CD8-positive, alpha-beta memory T cell (primary cell): ENCODE data around the gene SHLD3. TPM values are rescaled to one million over a fixed set of nuclear protein-coding genes. Genes with fewer than 3 reads are reported as not detected.
"Not testable (repeated sequence)": the region's sequence is repeated elsewhere in the genome, so short reads cannot be mapped to it uniquely, and the experiment has no call there.

Source experiments
- CTCF ChIA-PET: fragments of 350-600 bp; sonication (Branson Sonifier 250); formaldehyde crosslinking; loops from one replicate; lab custom pipeline; 2021; ENCODE audit warnings: antibody characterized with exemption; lab: Charles Lee
- POLR2A ChIA-PET: fragments of 350-600 bp; sonication (Branson Sonifier 250); formaldehyde crosslinking; loops from one replicate; lab custom pipeline; 2021; ENCODE audit warnings: antibody characterized with exemption; lab: Charles Lee
- DNase-seq, 5 donors: peaks; one replicate each; pipeline versions ENCODE4 v3.0.0 to v3.0.0-alpha.2; 2020 to 2022; ENCODE audit warnings: mixed read lengths in 1 of 5
- H3K27ac ChIP-seq: one replicate; pipeline ENCODE4 v1.7.0; 2013; ENCODE audit warnings: low read depth, mild to moderate bottlenecking, low read length, moderate library complexity
- H3K27me3 ChIP-seq: 2 replicates; pipeline ENCODE4 v1.7.0; 2013; ENCODE audit warnings: low read length, mild to moderate bottlenecking; ENCODE audit not compliant: insufficient read depth, poor library complexity, severe bottlenecking
- H3K36me3 ChIP-seq: 2 replicates; pipeline ENCODE4 v1.7.0; 2013; ENCODE audit warnings: mild to moderate bottlenecking, low read length, moderate library complexity; ENCODE audit not compliant: insufficient read depth
- H3K4me1 ChIP-seq: 2 replicates; pipeline ENCODE4 v1.7.0; 2013; ENCODE audit warnings: mild to moderate bottlenecking, low read length, moderate library complexity; ENCODE audit not compliant: insufficient read depth
- H3K4me3 ChIP-seq: 2 replicates; pipeline ENCODE4 v1.7.0; 2013; ENCODE audit warnings: mild to moderate bottlenecking, low read length
- H3K9me3 ChIP-seq: 2 replicates; pipeline ENCODE4 v1.7.0; 2013; ENCODE audit warnings: mild to moderate bottlenecking, low read length
- H3K27ac Mint-ChIP-seq, 8 donors: one replicate each; pipeline ENCODE4 v1.8.0; 2020 to 2021; ENCODE audit warnings: mixed read lengths in 8 of 8, mild to moderate bottlenecking in 6 of 8, inconsistent platforms in 3 of 8, moderate library complexity in 3 of 8
- H3K27me3 Mint-ChIP-seq, 2 donors: one replicate each; pipeline ENCODE4 v1.8.0; 2020 to 2021; ENCODE audit warnings: mixed read lengths in 2 of 2, mild to moderate bottlenecking in 1 of 2, moderate library complexity in 1 of 2
- H3K36me3 Mint-ChIP-seq, 3 donors: one replicate each; pipeline ENCODE4 v1.8.0; 2020 to 2021; ENCODE audit warnings: mixed read lengths in 3 of 3, inconsistent platforms in 1 of 3, mild to moderate bottlenecking in 1 of 3
- H3K4me1 Mint-ChIP-seq, 3 donors: one replicate each; pipeline ENCODE4 v1.8.0; 2020 to 2021; ENCODE audit warnings: mixed read lengths in 3 of 3, inconsistent platforms in 1 of 3, mild to moderate bottlenecking in 1 of 3
- H3K4me3 Mint-ChIP-seq, 7 donors: one replicate each; pipeline ENCODE4 v1.8.0; 2020 to 2021; ENCODE audit warnings: mixed read lengths in 7 of 7, mild to moderate bottlenecking in 6 of 7, moderate library complexity in 4 of 7, inconsistent platforms in 2 of 7
- H3K9me3 Mint-ChIP-seq, 5 donors: one replicate each; pipeline ENCODE4 v1.8.0; 2020 to 2022; ENCODE audit warnings: mixed read lengths in 5 of 5, mild to moderate bottlenecking in 3 of 5, moderate library complexity in 2 of 5, inconsistent platforms in 1 of 5
- polyA plus RNA-seq: library from polyadenylated mRNA; unstranded; fragments of 300-500 nt; fragmentation: Illumina TruSeq; gene quantifications from one replicate; pipeline ENCODE4 v1.2.3, GENCODE V29; 2021
- total RNA-seq, 2 experiments: library from RNA; stranded (reverse); gene quantifications; one replicate each; pipeline ENCODE4 v1.2.3, GENCODE V29; 2021

The SHLD3 gene
- total and polyA plus RNA-seq, 3 experiments from 2014 or later: 4.2 to 8.5 (median 8.2) TPM

GRCh38 chr5:65621961-65622360 lies 2.9 kb upstream of the SHLD3 start:
- H3K9me3 ChIP-seq, H3K9me3 Mint-ChIP-seq, CTCF ChIA-PET, H3K27me3 ChIP-seq, H3K27me3 Mint-ChIP-seq, H3K36me3 ChIP-seq, H3K27ac ChIP-seq, POLR2A ChIA-PET, H3K4me3 ChIP-seq, DNase-seq: not testable (repeated sequence)
- Mint-ChIP-seq H3K27ac (peak overlapping the region in 1 of 8 donors; percentile 100), H3K4me1 (peaks cover 48 to 69% (median 64%) of the 10 kb centered on the region in 3 donors), H3K4me3 (peak overlapping the region in 6 of 7 donors; percentile 19 to 100 (median 98)), H3K36me3 (peaks cover 0 to 34% (median 3%) of the 10 kb centered on the region in 3 donors)
- peaks cover 42% of the 10 kb centered on the region for H3K4me1 ChIP-seq

- H3K27ac Mint-ChIP-seq: peak overlapping the region; percentile 95 to 100 (median 98)
- peak overlapping the region; percentile 97 to 100 (median 99) for H3K4me3 Mint-ChIP-seq
- CTCF ChIA-PET: interaction anchor here (0.8 kb wide), 1 partner anchor 303 kb away, joined by 3 read pairs; the partner anchor contains the start of gene ERBIN
- H3K27me3 Mint-ChIP-seq: peaks cover 0 to 3% of the 10 kb centered on the region in 2 donors
- H3K36me3 Mint-ChIP-seq: peaks cover 0 to 32% (median 3%) of the 10 kb centered on the region in 3 donors
- POLR2A ChIA-PET: interaction anchor here (0.6 to 3.8 kb wide), 3 partner anchors 61 to 379 kb away, joined by 3 to 42 read pairs (median 3); partner anchors contain the start of genes CENPK, NLN, PPWD1 and SGTB
- peaks cover 42% of the 10 kb centered on the region for H3K4me1 ChIP-seq
- peak overlapping the region; percentile 62 for H3K4me3 ChIP-seq
- peak overlapping the region; percentile 91 for H3K27ac ChIP-seq
- no peaks in the 10 kb centered on the region for H3K27me3 ChIP-seq
- no peaks in the 10 kb centered on the region for H3K9me3 ChIP-seq
- H3K36me3 ChIP-seq: no peaks in the 10 kb centered on the region
- H3K4me1 Mint-ChIP-seq: peaks cover 50 to 70% (median 61%) of the 10 kb centered on the region in 3 donors
- DNase-seq: no peak
- H3K9me3 Mint-ChIP-seq: no peaks in the 10 kb centered on the region
These were observed 1.3 kb upstream of the SHLD3 start for GRCh38 chr5:65623482-65623881.

- Histone ChIP-seq H3K36me3 (no peaks in the 10 kb centered on the region), H3K4me1 (peaks cover 36% of the 10 kb centered on the region), H3K27me3 (no peaks in the 10 kb centered on the region), H3K4me3 (peak within 1 kb of the TSS; percentile 62), H3K9me3 (no peaks in the 10 kb centered on the region), H3K27ac (peak within 1 kb of the TSS; percentile 91)
- ChIA-PET POLR2A (interaction anchor here (0.6 to 3.8 kb wide), 3 partner anchors 61 to 378 kb away, joined by 3 to 42 read pairs (median 3); partner anchors contain the start of genes CENPK, NLN, PPWD1 and SGTB), CTCF (interaction anchor here (0.8 kb wide), 1 partner anchor 302 kb away, joined by 3 read pairs; the partner anchor contains the start of gene ERBIN)
- no peaks in the 10 kb centered on the region for H3K9me3 Mint-ChIP-seq
- peak within 1 kb of the TSS; percentile 97 to 100 (median 99) for H3K4me3 Mint-ChIP-seq
- peak; percentile 89 to 94 (median 93) for DNase-seq
- peak within 1 kb of the TSS; percentile 97 to 100 (median 99) for H3K27ac Mint-ChIP-seq
- H3K36me3 Mint-ChIP-seq: peaks cover 0 to 30% (median 2%) of the 10 kb centered on the region in 3 donors
- peaks cover 0 to 3% of the 10 kb centered on the region in 2 donors for H3K27me3 Mint-ChIP-seq
- H3K4me1 Mint-ChIP-seq: peaks cover 46 to 64% (median 55%) of the 10 kb centered on the region in 3 donors
These were observed 729 bp upstream of the SHLD3 start, which contains the start of gene TRIM23 for GRCh38 chr5:65624025-65624570. TRIM23 (minus strand) TSS chr5:65624333; CDS start chr5:65624274, 59 bp downstream.

DNA sequence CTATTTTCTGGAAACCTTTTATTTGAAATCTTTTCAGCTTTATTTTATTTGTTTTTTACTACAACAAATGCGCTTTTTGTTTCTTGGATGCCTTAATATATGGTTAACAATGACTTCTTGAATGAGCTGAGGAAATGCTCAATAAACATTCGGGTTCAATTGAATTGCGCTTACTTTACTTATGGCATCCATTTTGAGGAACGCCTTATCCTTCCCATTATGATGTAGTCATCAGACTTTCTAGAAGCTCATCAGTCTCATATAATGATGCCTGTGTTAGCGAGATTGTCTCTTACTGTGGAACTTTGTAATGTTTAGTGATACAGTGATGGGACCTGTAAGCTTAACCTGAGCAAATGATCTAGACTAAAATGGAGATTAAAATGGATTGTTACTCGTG lies 916 bp downstream of the SHLD3 start:
- ChIA-PET CTCF (no interaction called here), POLR2A (interaction anchor here (1.1 to 3.8 kb wide), 2 partner anchors 46 to 63 kb away, joined by 3 to 42 read pairs; partner anchors contain the start of genes CENPK and PPWD1)
- H3K9me3 Mint-ChIP-seq: no peaks in the 10 kb centered on the region
- H3K4me1 ChIP-seq: peaks cover 31% of the 10 kb centered on the region
- H3K4me1 Mint-ChIP-seq: peaks cover 45 to 60% (median 51%) of the 10 kb centered on the region in 3 donors
- H3K27me3 Mint-ChIP-seq: peaks cover 0 to 3% of the 10 kb centered on the region in 2 donors
- peak overlapping the region; percentile 62 for H3K4me3 ChIP-seq
- peak overlapping the region; percentile 71 to 100 (median 98) for H3K4me3 Mint-ChIP-seq
- no peaks in the 10 kb centered on the region for H3K27me3 ChIP-seq
- peak overlapping the region in 7 of 8 donors; percentile 75 to 100 (median 97) for H3K27ac Mint-ChIP-seq
- no peaks in the 10 kb centered on the region for H3K9me3 ChIP-seq
- peaks cover 7% of the 10 kb centered on the region for H3K36me3 ChIP-seq
- peaks cover 5 to 39% (median 6%) of the 10 kb centered on the region in 3 donors for H3K36me3 Mint-ChIP-seq
- no peak for DNase-seq
- peak overlapping the region; percentile 91 for H3K27ac ChIP-seq

- no peak overlapping the region for H3K4me3 ChIP-seq
- peaks cover 5% of the 10 kb centered on the region for H3K4me1 ChIP-seq
- H3K36me3 Mint-ChIP-seq: peaks cover 5 to 31% (median 6%) of the 10 kb centered on the region in 3 donors
- H3K4me3 Mint-ChIP-seq: no peak overlapping the region
- peaks cover 17 to 31% (median 20%) of the 10 kb centered on the region in 3 donors for H3K4me1 Mint-ChIP-seq
- no peaks in the 10 kb centered on the region for H3K27me3 ChIP-seq
- ChIA-PET POLR2A (no interaction called here), CTCF (interaction anchor here (1.4 kb wide), 1 partner anchor 10 kb away, joined by 3 read pairs; no protein-coding TSS in a partner anchor)
- H3K9me3 ChIP-seq: no peaks in the 10 kb centered on the region
- H3K27me3 Mint-ChIP-seq: no peaks in the 10 kb centered on the region
- H3K27ac Mint-ChIP-seq: peak overlapping the region in 1 of 8 donors; percentile 27
- H3K9me3 Mint-ChIP-seq: no peaks in the 10 kb centered on the region
- no peak overlapping the region for H3K27ac ChIP-seq
- H3K36me3 ChIP-seq: peaks cover 10% of the 10 kb centered on the region
- no peak for DNase-seq
These were observed 6.2 kb downstream of the SHLD3 start for GRCh38 chr5:65630981-65631380.

DNA sequence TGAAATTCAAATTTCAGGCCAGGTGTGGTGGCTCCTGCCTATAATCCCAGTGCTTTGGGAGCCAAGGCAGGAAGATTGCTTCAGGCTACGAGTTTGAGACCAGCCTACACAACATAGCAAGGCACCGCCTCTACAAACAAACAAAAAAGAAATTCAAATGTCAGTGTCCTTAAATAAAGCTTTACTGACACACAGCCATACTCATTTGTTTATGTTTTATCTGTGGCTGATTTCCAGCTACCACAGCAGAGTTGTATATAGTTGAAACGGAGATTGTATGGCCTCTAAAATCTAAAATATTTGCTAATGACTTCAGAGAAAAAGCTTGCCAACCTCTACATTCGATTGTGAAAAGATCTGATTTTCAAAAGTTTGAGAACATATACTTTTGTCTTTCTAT lies 15.4 kb downstream of the SHLD3 start:
- H3K36me3 Mint-ChIP-seq: peaks cover 7 to 54% (median 14%) of the 10 kb centered on the region in 3 donors
- Histone ChIP-seq H3K4me1 (no peaks in the 10 kb centered on the region), H3K36me3 (peaks cover 10% of the 10 kb centered on the region), H3K27ac (no peak overlapping the region), H3K4me3 (no peak overlapping the region), H3K9me3 (no peaks in the 10 kb centered on the region), H3K27me3 (no peaks in the 10 kb centered on the region)
- no peak overlapping the region for H3K4me3 Mint-ChIP-seq
- CTCF ChIA-PET: interaction anchor here (1.1 kb wide), 1 partner anchor 8 kb away, joined by 3 read pairs; no protein-coding TSS in a partner anchor
- no peaks in the 10 kb centered on the region for H3K9me3 Mint-ChIP-seq
- DNase-seq: no peak
- POLR2A ChIA-PET: no interaction called here
- no peaks in the 10 kb centered on the region for H3K27me3 Mint-ChIP-seq
- peaks cover 0 to 5% (median 1%) of the 10 kb centered on the region in 3 donors for H3K4me1 Mint-ChIP-seq
- no peak overlapping the region for H3K27ac Mint-ChIP-seq

- no peaks in the 10 kb centered on the region for H3K36me3 ChIP-seq
- POLR2A ChIA-PET: no interaction called here
- no peak overlapping the region for H3K4me3 ChIP-seq
- H3K27me3 ChIP-seq: no peaks in the 10 kb centered on the region
- Mint-ChIP-seq H3K9me3 (no peaks in the 10 kb centered on the region), H3K4me1 (peaks cover 0 to 1% (median 0%) of the 10 kb centered on the region in 3 donors), H3K27me3 (no peaks in the 10 kb centered on the region), H3K27ac (peak overlapping the region in 1 of 8 donors; percentile 46), H3K36me3 (peaks cover 0 to 52% (median 9%) of the 10 kb centered on the region in 3 donors), H3K4me3 (no peak overlapping the region)
- DNase-seq: no peak
- H3K27ac ChIP-seq: no peak overlapping the region
- no peaks in the 10 kb centered on the region for H3K4me1 ChIP-seq
- CTCF ChIA-PET: no interaction called here
- no peaks in the 10 kb centered on the region for H3K9me3 ChIP-seq
These were observed 22.1 kb downstream of the SHLD3 start for GRCh38 chr5:65646938-65647337.

DNA sequence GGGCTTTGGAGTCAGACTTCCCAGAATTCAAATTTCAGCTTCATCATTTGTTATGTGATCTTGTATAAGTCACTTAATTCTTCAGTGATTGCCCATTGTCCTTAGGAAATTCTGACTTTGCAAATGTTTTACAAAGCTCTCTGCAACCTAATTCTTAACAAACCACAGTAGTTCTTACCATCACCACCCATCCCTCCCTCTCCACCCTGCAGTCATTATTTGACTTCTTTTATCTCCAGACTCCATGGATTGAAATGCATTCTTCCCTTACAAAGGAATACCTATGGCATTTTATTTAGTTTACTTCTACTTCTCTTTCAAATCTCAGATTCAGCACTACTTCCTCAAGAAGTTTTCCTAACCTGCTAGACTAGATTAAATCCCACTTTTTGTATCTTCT lies 23.1 kb downstream of the SHLD3 start:
- DNase-seq: no peak
- POLR2A ChIA-PET: interaction anchor here (0.5 kb wide), 1 partner anchor 335 kb away, joined by 6 read pairs; no protein-coding TSS in a partner anchor

More for the DNA sequence above, 23.1 kb downstream of the SHLD3 start:
- H3K36me3 Mint-ChIP-seq: peaks cover 0 to 53% (median 9%) of the 10 kb centered on the region in 3 donors
- CTCF ChIA-PET: no interaction called here
- H3K27ac Mint-ChIP-seq: peak overlapping the region in 2 of 8 donors; percentile 13 to 47
- H3K9me3 ChIP-seq: no peaks in the 10 kb centered on the region
- H3K27me3 ChIP-seq: no peaks in the 10 kb centered on the region
- H3K4me3 ChIP-seq: no peak overlapping the region
- H3K4me1 Mint-ChIP-seq: peaks cover 0 to 1% (median 0%) of the 10 kb centered on the region in 3 donors
- H3K27ac ChIP-seq: no peak overlapping the region
- H3K27me3 Mint-ChIP-seq: no peaks in the 10 kb centered on the region
- no peak overlapping the region for H3K4me3 Mint-ChIP-seq
- H3K36me3 ChIP-seq: no peaks in the 10 kb centered on the region
- H3K4me1 ChIP-seq: no peaks in the 10 kb centered on the region
- no peaks in the 10 kb centered on the region for H3K9me3 Mint-ChIP-seq
